Glutamatergic neuron (in vitro differentiated cells): ENCODE results near the gene KLHL7. TPM values are rescaled to one million over a fixed set of nuclear protein-coding genes. Genes with fewer than 3 reads are reported as not detected.

Experiments used
- DNase-seq: peaks from one replicate; pipeline ENCODE4 v3.0.0; 2022
- H3K27ac Mint-ChIP-seq: one replicate; pipeline ENCODE4 v1.8.0; 2020; ENCODE audit warnings: mild to moderate bottlenecking, mixed read lengths, inconsistent platforms; ENCODE audit not compliant: unreplicated experiment
- H3K27me3 Mint-ChIP-seq: one replicate; pipeline ENCODE4 v1.8.0; 2020; ENCODE audit warnings: mild to moderate bottlenecking, moderate library complexity, mixed read lengths, inconsistent platforms; ENCODE audit not compliant: unreplicated experiment
- H3K36me3 Mint-ChIP-seq: one replicate; pipeline ENCODE4 v1.8.0; 2020; ENCODE audit warnings: mild to moderate bottlenecking, mixed read lengths, inconsistent platforms; ENCODE audit not compliant: unreplicated experiment
- H3K4me1 Mint-ChIP-seq: one replicate; pipeline ENCODE4 v1.8.0; 2020; ENCODE audit warnings: mild to moderate bottlenecking, low read depth, mixed read lengths, inconsistent platforms; ENCODE audit not compliant: unreplicated experiment
- H3K4me3 Mint-ChIP-seq: one replicate; pipeline ENCODE4 v1.8.0; 2020; ENCODE audit warnings: mild to moderate bottlenecking, mixed read lengths, inconsistent platforms; ENCODE audit not compliant: unreplicated experiment
- H3K9me3 Mint-ChIP-seq: one replicate; pipeline ENCODE4 v1.8.0; 2020; ENCODE audit warnings: mild to moderate bottlenecking, moderate library complexity, mixed read lengths, inconsistent platforms; ENCODE audit not compliant: unreplicated experiment
- total RNA-seq: library from RNA; stranded (reverse); fragmentation: NEBNext Ultra II Directional; extraction: Animal tissue kit (Norgen Biotek cat#: 25700); gene quantifications from one replicate; pipeline ENCODE4 v1.2.1, GENCODE V29; 2021; ENCODE audit not compliant: unreplicated experiment
- TF ChIP-seq, protein P1 (sequence below): fragments of 200-600 bp; sonication (generic); IDR thresholded peaks from one replicate; pipeline ENCODE4 v1.5.0; 2021; ENCODE audit not compliant: partially characterized antibody, unreplicated experiment

KLHL7 gene
- total RNA-seq, 1 donor from 2014 or later, result 86.7 TPM

DNA sequence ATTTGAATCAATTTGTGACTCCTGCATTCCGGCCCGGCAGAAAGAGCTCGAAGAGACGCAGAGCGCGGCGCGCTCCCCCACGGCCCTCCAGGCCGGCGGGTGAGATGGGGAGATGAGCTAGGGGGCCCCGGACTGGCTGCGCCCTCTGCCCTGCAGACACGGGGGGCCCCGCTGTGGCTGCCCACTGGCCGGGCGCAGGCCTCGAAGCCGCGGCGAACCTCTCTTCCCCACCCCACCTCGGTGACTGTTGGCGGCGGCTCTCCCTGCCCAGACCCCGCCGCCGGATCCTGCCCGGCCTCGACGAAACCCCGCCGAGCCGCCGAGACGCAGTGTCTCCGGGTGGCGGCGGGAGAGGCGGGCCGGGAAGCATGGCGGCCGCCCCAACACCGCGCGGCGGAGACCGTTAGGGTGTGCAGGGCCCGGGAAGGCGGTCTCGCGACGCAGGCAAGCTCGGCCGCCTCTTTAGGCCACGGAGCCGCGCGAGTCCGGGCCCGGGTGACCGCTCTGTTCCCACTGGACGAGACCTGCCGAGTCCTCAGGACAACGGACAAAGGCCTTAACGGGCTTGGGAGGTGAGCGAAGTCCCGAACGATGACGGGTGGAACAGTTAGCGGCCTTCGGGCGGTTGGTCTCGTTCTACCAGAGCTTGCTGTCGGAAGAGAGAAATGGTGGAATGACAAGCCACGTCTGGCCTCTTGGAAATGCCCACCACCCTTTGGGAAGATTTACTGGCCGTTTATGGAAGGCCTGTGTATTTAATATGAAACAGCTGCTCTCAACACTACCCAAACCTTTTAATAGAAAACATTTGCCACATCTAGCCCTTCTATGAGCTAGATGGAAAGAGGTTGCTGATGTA, 100.6 kb downstream of the KLHL7 start:
- Mint-ChIP-seq H3K27ac (no peak overlapping the region), H3K9me3 (no peaks in the 10 kb centered on the region), H3K36me3 (peaks cover 4% of the 10 kb centered on the region), H3K27me3 (no peaks in the 10 kb centered on the region), H3K4me1 (peaks cover 4% of the 10 kb centered on the region), H3K4me3 (peak overlapping the region; percentile 64)
- DNase-seq, result peak; percentile 49
- TF ChIP-seq, protein P1, sequence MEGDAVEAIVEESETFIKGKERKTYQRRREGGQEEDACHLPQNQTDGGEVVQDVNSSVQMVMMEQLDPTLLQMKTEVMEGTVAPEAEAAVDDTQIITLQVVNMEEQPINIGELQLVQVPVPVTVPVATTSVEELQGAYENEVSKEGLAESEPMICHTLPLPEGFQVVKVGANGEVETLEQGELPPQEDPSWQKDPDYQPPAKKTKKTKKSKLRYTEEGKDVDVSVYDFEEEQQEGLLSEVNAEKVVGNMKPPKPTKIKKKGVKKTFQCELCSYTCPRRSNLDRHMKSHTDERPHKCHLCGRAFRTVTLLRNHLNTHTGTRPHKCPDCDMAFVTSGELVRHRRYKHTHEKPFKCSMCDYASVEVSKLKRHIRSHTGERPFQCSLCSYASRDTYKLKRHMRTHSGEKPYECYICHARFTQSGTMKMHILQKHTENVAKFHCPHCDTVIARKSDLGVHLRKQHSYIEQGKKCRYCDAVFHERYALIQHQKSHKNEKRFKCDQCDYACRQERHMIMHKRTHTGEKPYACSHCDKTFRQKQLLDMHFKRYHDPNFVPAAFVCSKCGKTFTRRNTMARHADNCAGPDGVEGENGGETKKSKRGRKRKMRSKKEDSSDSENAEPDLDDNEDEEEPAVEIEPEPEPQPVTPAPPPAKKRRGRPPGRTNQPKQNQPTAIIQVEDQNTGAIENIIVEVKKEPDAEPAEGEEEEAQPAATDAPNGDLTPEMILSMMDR, result no peak

DNA sequence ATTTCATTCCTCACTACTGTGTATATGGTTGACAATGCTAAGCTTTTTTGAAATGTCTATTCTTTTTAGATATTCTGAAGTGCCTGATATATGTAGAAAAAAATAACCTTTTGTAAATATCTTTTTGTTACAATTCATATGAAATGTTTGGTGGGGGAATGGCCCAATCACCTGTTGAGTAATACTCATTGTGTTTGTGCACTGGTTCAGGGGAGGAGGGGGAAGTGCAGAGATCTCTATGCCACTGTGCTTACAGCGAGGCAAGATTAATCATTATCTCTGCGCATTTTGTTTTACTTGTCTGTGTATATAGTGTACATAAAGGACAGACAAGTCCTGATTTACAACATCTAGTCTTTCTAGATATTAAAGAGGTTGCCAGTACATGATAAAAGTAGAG, 101.4 kb downstream of the KLHL7 start:
- H3K27me3 Mint-ChIP-seq, result no peaks in the 10 kb centered on the region
- H3K4me1 Mint-ChIP-seq, result peaks cover 4% of the 10 kb centered on the region
- no peak overlapping the region for H3K4me3 Mint-ChIP-seq
- TF ChIP-seq, protein P1, result no peak
- DNase-seq, result no peak
- peaks cover 4% of the 10 kb centered on the region for H3K36me3 Mint-ChIP-seq
- H3K27ac Mint-ChIP-seq, result no peak overlapping the region
- no peaks in the 10 kb centered on the region for H3K9me3 Mint-ChIP-seq

DNA sequence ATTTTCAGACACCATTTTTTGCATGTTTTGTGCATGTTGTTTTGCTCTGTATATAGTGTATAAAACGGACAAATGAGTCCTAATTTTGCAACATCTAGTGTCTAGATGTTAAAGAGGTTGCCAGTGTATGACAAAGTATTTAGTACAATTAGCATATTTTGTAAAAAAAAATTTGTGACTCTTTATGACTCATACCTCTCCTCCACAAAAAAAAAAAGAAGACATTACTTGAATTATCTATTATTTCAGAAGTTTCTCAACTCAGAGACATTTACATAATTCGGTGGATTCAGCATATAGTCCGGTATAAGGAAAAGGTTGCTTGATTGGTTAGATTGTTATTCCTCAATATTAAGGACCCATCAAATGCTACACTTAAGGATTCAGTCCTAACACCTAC, 102.3 kb downstream of the KLHL7 start:
- no peak for DNase-seq
- Mint-ChIP-seq H3K4me3 (no peak overlapping the region), H3K27me3 (no peaks in the 10 kb centered on the region), H3K9me3 (no peaks in the 10 kb centered on the region), H3K36me3 (peaks cover 4% of the 10 kb centered on the region), H3K27ac (no peak overlapping the region), H3K4me1 (peaks cover 4% of the 10 kb centered on the region)
- TF ChIP-seq, protein P1, result no peak

DNA sequence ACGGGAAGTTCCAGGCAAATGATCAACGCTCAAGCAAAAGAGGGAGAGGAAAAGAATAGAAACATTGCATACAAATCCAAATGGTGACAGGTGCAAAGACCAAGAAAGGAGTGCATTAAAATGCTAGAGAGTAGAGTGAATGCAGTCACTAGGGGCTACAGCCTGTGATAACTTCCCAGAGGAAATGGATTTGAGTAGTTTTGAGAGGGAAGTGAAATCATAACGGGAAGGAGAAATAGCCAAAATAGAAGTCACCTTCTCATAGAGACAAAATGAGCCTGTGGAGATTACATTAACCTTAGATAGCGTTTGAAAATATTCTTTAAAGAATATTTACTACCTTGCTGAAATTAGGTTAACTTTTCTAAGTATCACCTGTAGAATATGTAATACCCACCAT, 102.7 kb downstream of the KLHL7 start:
- H3K9me3 Mint-ChIP-seq, result no peaks in the 10 kb centered on the region
- no peak overlapping the region for H3K27ac Mint-ChIP-seq
- TF ChIP-seq, protein P1, result no peak
- H3K27me3 Mint-ChIP-seq, result no peaks in the 10 kb centered on the region
- no peak for DNase-seq
- H3K4me3 Mint-ChIP-seq, result no peak overlapping the region
- H3K4me1 Mint-ChIP-seq, result peaks cover 4% of the 10 kb centered on the region
- H3K36me3 Mint-ChIP-seq, result peaks cover 4% of the 10 kb centered on the region

DNA sequence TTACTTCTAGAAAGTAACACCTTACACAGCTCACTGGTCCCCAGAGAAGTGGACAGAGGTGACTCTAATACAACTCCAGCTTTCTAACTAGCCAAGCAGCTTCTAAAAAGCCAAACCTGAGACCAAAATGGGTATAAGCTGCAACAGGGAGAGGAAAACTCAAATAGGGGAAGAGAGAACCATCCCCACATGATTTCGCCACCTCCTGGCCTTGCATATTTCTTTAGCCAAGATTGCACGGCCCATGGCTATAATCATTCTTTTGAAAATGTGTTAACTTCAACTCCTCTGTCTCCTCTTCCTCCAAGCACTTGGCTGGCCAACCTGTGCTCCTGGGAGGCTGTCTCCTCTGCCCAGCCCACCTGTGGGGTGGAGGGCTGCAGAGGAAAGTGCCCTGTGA, 104.9 kb downstream of the KLHL7 start:
- Mint-ChIP-seq H3K27ac (no peak overlapping the region), H3K27me3 (no peaks in the 10 kb centered on the region), H3K4me3 (no peak overlapping the region), H3K4me1 (peaks cover 4% of the 10 kb centered on the region), H3K36me3 (peaks cover 2% of the 10 kb centered on the region), H3K9me3 (no peaks in the 10 kb centered on the region)
- TF ChIP-seq, protein P1, result no peak
- no peak for DNase-seq
